Skin of body (tissue), 2 donors: ENCODE data around the gene KISS1. TPM values are rescaled to one million over a fixed set of nuclear protein-coding genes. Genes with fewer than 3 reads are reported as not detected.
"Not testable (repeated sequence)": the region's sequence is repeated elsewhere in the genome, so short reads cannot be mapped to it uniquely, and the experiment has no call there.

Source experiments
- DNase-seq: peaks from one replicate; lab custom pipeline; 2025; lab: John Stamatoyannopoulos, UW
- total RNA-seq: library from RNA; depleted of rRNA; stranded (reverse); fragments of >200 nt; gene quantifications from one replicate; pipeline ENCODE4 v1.2.3, GENCODE V29; 2014

The KISS1 gene
- 0.69 TPM for total RNA-seq

GRCh38 chr1:204196068-204196795 is at the start of gene KISS1:
Gene KISS1, minus strand, starts transcription at chr1:204196491. Its CDS starts 3,615 bp downstream, at chr1:204192876.
- no peak for DNase-seq

- DNase-seq: no peak
Measured at GRCh38 chr1:204242920-204243319, 46.6 kb upstream of the KISS1 start.

DNA sequence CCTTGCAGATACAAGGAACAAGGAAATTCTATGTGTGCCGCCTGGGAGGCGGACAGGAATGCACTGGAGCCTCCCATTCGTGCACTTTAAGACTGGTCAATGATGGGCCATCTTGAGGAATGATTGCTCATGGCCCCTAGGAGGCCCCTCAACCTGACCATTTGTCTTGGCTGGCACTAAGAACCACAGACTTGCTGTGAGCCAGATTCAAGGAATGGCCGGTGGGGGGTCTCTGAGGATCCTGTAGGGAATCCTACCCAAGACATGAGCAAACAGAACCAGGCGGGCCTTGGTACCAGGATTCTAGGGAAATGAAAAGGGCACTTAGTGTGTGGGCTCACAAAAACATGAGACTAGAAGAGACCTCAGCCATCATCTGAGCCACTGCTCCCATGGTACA is 45.6 kb upstream of the KISS1 start:
- no peak for DNase-seq

GRCh38 chr1:204241050-204241449 is 44.8 kb upstream of the KISS1 start:
- DNase-seq: no peak

GRCh38 chr1:204240233-204240632 is 43.9 kb upstream of the KISS1 start:
- DNase-seq: no peak

- not testable (repeated sequence) for DNase-seq
Measured at GRCh38 chr1:204239401-204239800, 43.1 kb upstream of the KISS1 start.

DNA sequence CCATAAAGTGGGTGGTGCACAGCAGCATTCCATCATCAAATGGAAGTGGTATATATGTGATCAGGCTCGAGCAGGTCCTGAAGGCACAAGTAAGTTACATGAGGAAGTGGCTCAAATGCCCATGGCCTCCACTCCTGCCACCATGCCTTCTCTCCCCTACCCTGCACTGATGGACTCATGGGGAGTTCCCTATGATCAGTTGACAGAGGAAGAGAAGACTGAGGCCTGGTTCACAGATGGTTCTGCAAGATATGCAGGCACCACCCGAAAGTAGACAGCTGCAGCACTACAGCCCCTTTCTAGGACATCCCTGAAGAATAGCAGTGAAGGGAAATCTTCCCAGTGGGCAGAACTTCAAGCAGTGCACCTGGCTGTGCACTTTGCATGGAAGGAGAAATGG is 42.2 kb upstream of the KISS1 start:
- DNase-seq: not testable (repeated sequence)

GRCh38 chr1:204237515-204237914 is 41.2 kb upstream of the KISS1 start:
- DNase-seq: not testable (repeated sequence)

DNA sequence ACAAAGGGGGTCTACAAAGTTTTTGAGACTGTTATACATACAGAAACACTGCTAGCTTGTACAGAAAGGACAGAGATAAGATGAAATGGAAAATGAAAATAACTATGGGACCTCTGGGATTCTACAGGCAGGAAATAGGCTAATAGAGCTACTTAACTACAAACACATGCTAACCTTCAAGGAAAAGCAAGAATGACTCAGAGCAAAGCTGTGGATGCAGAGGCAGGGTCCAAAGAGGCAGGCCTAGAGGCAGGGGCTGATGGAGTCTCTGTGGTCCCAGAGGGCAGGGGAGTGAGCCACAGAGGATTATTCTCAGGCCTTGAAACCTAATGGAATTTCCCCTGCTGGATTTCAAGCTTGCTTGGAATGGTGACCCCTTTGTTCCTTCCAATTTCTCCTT is 36.2 kb upstream of the KISS1 start:
- DNase-seq: peak; percentile 17

GRCh38 chr1:204230211-204230610 is 33.9 kb upstream of the KISS1 start:
- DNase-seq: no peak

- no peak for DNase-seq
Measured at GRCh38 chr1:204228896-204229295, 32.6 kb upstream of the KISS1 start.

GRCh38 chr1:204227996-204228785 is 31.9 kb upstream of the KISS1 start:
- DNase-seq: no peak

- DNase-seq: no peak
Measured at GRCh38 chr1:204227351-204227750, 31.1 kb upstream of the KISS1 start.

DNA sequence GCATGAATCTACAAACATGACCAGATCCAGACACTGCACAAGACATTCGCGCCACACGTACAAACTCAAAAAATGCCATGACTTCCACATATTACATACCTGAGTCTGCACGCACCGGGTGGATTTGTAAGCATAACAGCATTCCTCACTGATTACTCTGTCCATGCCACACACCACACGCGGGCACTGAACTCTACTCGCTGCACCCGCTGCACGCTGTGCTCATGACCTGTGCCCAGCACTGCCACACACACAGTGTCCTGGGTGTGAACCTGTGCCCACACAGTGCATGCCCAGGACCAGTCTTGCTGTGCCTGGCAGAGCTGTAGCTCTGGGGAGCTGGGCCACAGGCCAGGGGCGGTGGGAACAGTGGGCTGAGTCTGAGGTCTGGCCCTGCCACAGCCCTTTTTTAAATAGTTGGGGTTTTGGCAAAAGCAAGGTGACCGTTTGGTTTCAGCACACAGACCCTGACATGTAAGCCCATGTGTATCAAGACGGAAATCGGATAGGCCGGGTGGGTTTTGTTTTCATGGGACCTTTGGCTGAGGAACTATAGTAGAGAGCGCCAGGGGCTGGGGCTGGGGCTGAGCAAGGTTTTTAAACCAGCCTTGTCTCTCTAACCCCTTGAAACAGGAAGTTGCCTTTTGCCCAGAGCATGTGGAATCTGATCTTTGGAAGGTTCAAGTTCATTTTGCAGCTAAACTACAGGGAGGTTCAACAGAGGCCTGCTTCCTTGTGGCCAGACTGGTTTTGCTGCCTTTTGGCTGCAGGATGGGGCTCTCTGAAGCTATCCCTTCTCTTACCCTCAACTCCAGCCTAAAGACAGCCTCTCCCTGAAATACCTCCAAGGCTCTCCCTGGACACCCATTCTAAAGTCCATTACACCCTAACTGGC is 29.8 kb upstream of the KISS1 start:
- DNase-seq: no peak

DNA sequence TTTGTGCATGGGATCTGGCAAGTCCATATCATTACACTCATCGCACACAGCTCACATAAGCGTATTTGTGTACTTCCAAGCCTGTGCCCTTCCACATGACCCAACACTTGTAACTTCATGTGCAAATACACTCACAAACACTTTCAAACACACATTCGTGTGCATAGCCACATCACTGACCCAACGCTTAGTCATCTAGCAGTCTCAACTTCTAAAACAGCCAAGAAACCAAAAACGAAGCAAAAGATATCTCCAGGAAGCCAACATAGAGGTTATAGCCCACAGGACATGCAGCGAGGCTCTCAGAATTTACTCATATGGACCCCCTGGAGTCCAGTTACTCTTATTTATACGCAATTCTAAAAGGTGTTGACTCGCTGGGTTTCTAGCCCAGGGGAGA is 28.4 kb upstream of the KISS1 start:
- no peak for DNase-seq

DNA sequence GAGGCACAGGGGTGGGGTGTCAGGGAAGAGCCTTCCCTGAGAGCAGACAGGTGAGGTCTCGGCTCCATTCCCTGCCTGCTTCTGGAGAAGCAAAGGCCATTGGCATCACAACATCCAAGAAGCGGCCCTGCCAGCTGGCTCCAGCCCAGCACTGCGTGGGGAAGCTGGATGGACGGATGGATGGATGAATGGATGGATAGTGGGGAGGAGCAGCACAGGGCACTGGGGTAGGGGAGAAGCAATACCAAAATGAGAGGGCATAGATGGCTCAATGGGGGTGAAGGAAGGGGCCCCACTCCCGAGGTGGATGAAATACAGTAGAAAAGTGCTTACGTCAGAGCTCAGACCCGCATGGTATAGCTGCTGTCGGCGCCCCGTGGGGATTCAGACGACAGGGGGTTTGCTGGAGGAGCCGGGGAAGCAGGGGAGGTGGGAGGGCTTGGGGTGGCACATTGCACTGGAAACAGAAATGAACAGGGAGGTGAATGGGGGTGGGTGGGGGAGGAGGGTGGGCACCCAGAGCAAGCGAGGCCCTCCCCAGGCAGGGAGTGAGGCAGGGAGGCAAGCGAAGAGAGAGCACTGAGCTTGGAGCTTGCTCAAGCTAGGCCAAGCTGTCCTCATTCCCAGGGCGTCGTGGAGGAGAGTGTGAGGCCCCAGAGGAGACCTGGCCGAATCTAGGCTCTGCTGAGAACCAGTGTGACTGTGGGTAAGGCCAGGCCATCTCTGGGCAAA is 27.0 kb upstream of the KISS1 start:
- DNase-seq: no peak

DNA sequence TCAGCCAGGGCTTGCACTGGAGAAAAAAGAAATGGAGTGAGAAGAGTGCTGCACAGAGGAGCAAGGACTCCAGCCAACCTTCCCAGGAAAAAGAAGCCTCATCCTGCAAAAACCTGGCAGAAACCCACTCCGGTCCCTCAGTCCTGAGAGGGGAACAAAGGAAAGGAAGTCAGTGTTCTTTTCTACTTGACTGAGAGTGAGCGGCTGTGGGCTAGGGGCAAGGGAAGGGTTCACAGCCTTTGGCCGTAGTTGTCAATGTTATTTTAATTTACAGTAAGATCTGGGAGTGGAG is 26.4 kb upstream of the KISS1 start:
- DNase-seq: no peak

DNA sequence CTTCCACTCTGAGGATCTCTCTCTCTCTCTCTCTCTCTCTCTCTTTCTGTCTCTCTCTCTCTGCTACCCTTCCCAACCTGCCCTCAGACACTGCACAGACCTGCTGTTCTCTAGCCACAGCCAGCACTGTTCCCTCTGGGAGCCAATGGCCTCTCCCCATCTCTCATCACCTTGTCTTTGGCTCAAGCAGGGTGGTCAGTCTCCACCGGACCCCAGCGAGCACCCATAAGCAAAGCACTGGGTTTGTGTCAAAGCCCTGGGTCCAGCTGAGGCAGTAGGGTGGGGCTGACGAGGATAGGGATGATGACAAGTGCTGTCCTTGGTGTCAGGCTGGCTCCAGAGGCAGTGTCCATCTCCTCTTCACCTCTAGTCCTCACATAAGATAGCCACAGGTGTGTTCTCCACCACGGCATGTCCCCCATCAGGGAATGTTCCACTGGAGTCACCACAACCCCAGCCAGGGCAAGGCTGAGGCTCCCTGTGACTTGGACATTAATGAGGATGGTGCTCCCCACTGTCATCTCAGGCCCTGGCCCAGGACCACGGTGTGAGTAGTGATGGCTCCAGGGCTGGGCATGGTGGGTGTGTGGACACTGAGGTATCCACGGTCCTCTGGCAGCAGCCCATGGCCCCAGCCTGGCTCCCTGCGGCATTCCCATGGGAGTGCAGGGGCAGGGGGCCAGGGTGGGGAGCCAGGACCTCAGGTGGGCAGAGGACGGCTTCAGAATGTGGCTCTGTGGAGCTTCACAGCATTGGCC is 25.9 kb upstream of the KISS1 start:
- no peak for DNase-seq

DNA sequence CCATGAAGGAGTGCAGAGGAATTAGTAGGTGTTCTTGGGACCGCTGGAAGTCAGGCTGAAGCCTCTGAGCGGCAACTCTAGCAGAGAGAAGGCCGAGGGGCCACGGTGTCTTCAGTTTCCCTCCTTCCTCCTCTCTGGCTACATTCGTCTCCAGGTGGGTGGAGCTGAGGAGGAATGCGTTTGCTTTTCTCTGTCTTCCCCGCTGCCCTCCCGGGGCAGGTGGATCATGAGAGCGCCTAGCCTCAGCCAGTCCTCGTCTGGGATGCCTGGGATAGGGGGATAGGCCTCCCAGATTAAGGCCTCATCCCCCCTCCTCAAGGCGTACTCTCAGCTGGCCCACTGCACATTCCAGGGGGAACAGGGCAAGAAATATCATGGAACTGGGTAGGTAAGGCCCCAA is 25.0 kb upstream of the KISS1 start:
- no peak for DNase-seq

DNA sequence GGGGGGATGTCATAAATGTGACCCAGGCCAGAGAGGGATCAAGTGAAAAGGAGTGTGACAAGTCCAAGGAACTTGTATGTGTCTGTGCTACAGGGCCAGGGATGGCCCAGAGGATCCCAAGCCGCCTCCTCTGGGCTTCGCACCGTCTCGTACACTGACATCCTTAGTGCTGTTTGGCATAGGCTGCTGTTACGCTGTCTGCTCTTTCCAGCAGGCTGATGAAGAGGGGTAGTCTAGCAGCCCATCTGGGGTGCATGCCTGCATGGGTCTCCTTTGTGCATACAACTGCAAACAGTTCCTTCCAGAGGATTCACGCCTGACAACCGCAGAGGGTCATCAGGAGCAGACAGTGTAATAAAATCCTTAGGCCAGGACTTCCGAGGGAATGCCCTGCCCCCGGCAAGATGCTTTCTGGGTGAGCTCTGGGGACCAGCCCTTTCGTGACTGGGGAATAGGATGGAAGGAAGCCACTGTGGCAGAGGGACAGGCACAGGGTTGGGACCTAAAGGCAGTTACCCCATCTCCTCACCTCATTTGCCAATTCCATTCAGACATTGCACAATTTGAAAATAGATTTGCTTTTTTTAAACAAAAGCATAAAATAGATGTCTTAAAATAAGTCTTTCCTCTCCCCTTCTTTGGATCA is 23.8 kb upstream of the KISS1 start:
- no peak for DNase-seq
